Duodenal mucosa (tissue), 2 donors: ENCODE results near the gene TMEM107.

ENCODE experiments used
- H3K27ac ChIP-seq: one replicate; pipeline ENCODE4 v1.7.0; 2013; ENCODE audit warnings: low read depth, low read length
- H3K27me3 ChIP-seq, 2 donors: one replicate each; pipeline ENCODE4 v1.7.0; 2013; ENCODE audit warnings: low read length in 2 of 2, control low read depth in 1 of 2; ENCODE audit not compliant: insufficient read depth in 2 of 2, control insufficient read depth in 1 of 2
- H3K36me3 ChIP-seq, 2 donors: one replicate each; pipeline ENCODE4 v1.7.0; 2013; ENCODE audit warnings: low read length in 2 of 2, control low read depth in 1 of 2; ENCODE audit not compliant: insufficient read depth in 2 of 2, control insufficient read depth in 1 of 2
- H3K4me1 ChIP-seq, 2 donors: one replicate each; pipeline ENCODE4 v1.7.0; 2013; ENCODE audit warnings: low read length in 2 of 2, control low read depth in 1 of 2; ENCODE audit not compliant: insufficient read depth in 2 of 2, control insufficient read depth in 1 of 2
- H3K4me3 ChIP-seq, 2 donors: one replicate each; pipeline ENCODE4 v1.7.0; 2013; ENCODE audit warnings: low read length in 2 of 2, low read depth in 1 of 2
- H3K9ac ChIP-seq, 2 donors: one replicate each; pipeline ENCODE4 v1.7.0; 2013; ENCODE audit warnings: low read length in 2 of 2, low read depth in 1 of 2
- H3K9me3 ChIP-seq, 2 donors: one replicate each; pipeline ENCODE4 v1.7.0; 2013; ENCODE audit warnings: low read length in 2 of 2, control low read depth in 1 of 2; ENCODE audit not compliant: control insufficient read depth in 1 of 2

Gene TMEM107

DNA sequence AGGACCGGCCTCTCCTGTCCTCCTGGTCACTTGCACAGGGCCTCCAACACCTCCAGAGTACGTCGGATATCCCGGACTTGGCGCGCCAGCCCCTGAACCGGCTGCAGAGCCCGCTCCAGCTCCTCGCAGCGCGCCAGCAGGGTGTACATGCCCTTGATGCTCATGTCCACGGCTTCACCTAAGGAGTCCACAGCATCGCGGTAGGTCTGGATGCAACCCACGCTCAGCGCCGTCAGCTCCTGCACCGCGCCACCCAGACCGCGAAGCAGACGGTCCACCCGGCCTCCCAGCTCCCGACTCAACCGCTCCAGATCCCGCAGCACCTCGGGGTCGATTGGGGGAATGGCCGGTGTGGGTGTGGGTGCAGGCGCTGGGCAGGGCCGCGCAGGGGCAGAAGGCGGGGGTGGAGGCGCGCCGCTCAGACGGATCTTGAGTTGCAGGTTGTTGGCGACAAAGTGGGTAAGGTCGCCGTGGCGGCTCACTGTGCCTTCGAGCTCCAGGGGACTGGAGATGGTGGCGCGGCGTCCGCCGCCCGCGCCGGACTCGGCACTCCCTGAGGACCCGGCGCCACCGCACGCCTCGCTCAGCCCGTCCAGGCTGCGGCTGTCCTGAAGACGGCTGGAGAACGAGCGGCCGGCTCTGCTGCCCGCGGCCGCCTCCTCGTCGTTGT is 13.0 kb upstream of the TMEM107 start:
- H3K27me3 ChIP-seq: no peaks in the 10 kb centered on the region
- no peaks in the 10 kb centered on the region for H3K9me3 ChIP-seq
- peak overlapping the region; percentile 96 for H3K27ac ChIP-seq
- H3K4me3 ChIP-seq: peak overlapping the region; percentile 80 to 92
- H3K9ac ChIP-seq: peak overlapping the region; percentile 77 to 86
- H3K36me3 ChIP-seq: no peaks in the 10 kb centered on the region
- peaks cover 29 to 39% of the 10 kb centered on the region in 2 donors for H3K4me1 ChIP-seq

DNA sequence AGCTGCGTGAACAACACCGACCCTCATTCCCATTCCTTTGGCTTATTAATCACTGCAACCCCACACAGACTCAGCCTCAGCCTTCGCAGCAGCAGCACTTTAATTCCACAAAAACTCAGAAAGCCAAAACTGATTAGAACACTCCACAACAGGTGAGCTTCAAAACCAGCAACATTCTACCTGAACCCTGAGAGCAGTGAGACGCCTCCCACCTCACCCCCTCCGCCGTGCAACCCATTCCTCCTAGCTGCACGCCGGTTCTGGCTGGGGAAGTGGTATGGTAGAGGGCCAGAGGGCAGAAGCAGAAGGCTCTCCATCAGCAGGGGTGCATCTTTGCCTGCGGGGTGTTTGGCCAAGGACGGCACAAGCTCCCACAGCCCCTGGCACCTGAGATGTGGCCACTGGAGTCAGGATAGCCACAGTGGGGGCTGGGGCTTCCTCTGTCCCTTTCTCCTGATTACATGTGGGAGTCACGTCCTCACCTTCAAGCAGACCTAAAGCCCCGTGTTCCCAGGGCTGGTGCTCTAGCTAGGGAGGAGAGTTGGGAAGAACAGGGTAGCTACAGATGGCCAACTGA is 12.2 kb upstream of the TMEM107 start:
- Histone ChIP-seq H3K9ac (peak overlapping the region; percentile 77 to 86), H3K36me3 (no peaks in the 10 kb centered on the region), H3K27me3 (no peaks in the 10 kb centered on the region), H3K27ac (no peak overlapping the region), H3K4me3 (peak overlapping the region; percentile 80 to 92), H3K9me3 (no peaks in the 10 kb centered on the region), H3K4me1 (peaks cover 29 to 39% of the 10 kb centered on the region in 2 donors)

DNA sequence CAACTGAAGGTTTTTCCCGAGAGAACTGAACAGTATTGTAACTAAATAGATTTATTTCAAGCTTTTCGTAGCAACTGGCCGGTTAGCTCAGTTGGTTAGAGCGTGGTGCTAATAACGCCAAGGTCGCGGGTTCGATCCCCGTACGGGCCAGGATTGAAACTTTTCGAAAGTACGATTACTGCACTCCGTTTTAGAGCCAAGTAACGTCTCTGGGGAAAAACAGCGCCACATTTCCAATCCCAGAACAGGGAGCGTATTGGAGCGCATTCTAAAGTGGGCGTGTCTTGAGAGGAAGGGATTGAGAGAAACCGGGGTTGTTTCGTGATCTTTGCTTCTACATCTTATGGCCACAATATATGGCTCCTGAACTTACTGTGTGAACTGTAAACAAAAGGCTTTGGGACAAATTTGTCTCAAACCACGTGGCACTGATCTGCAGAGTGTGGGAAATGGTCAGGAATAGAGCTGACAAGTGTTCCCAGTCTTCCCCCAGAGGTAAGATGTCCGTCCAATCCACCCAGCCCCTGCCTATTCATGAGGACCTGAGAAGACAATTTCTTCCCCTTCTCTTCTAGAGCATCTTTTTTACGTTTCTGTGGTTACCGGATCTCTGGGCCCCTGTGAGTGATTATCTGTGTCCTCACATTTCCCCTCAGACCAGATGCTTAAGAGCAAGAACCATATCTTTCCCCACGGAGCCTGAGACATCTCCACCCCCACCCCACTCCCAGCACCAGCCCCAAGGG is 11.5 kb upstream of the TMEM107 start:
- Histone ChIP-seq H3K4me1 (peaks cover 29 to 37% of the 10 kb centered on the region in 2 donors), H3K36me3 (no peaks in the 10 kb centered on the region), H3K4me3 (peak overlapping the region; percentile 92 to 94), H3K9me3 (no peaks in the 10 kb centered on the region), H3K9ac (peak overlapping the region; percentile 77 to 94), H3K27me3 (no peaks in the 10 kb centered on the region), H3K27ac (peak overlapping the region; percentile 76)

DNA sequence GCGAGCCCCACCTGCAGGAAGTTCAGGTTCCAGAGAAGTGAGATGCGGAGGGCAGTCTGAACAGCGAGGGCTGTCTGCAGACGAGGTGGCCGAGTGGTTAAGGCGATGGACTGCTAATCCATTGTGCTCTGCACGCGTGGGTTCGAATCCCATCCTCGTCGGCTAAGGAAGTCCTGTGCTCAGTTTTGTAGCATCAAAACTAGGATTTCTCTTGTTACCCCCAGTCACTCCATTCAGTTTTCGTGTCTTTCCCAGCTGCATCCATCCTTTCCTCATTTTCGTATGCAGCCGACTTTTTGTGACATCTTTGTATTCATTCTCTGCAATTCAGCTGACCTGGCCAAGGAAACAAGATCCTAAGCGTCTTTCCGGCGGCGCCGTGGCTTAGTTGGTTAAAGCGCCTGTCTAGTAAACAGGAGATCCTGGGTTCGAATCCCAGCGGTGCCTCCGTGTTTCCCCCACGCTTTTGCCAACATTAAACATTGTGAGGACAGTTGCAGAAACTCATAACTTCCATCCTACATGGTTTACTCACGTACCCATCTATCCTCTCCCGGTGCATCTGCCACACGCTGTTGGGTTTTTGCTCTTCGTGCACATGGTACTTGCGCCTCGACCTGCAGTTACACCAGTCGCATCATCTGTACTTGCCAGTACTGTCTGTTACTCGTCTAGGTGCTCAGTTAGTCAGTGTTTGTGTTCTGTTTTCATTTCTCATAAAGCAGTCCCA is 10.8 kb upstream of the TMEM107 start:
- no peaks in the 10 kb centered on the region for H3K27me3 ChIP-seq
- peak overlapping the region; percentile 83 to 94 for H3K9ac ChIP-seq
- H3K9me3 ChIP-seq: no peaks in the 10 kb centered on the region
- peak overlapping the region; percentile 93 for H3K27ac ChIP-seq
- peak overlapping the region; percentile 92 to 94 for H3K4me3 ChIP-seq
- H3K36me3 ChIP-seq: no peaks in the 10 kb centered on the region
- peaks cover 29 to 31% of the 10 kb centered on the region in 2 donors for H3K4me1 ChIP-seq

DNA sequence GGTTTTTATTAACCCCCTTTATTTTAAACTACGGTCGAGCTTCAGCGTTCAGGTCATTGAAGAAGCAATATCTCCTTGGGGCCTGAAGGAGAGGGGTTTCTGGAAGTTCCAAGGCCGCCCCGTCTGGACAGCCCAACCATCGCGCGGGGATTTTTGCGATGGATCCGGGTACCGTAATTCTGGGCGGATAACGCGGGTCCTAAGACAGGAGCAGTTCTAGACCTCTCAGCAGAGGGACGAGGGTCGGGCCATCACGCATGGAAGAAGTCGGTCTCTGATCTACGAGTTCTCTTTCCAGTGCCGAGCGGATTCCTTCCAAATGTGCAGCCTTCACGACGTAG is 10.2 kb upstream of the TMEM107 start:
- Histone ChIP-seq H3K4me1 (peaks cover 24 to 26% of the 10 kb centered on the region in 2 donors), H3K9me3 (no peaks in the 10 kb centered on the region), H3K27ac (peak overlapping the region; percentile 93), H3K4me3 (peak overlapping the region; percentile 92 to 94), H3K36me3 (no peaks in the 10 kb centered on the region), H3K9ac (peak overlapping the region; percentile 83 to 94), H3K27me3 (no peaks in the 10 kb centered on the region)

DNA sequence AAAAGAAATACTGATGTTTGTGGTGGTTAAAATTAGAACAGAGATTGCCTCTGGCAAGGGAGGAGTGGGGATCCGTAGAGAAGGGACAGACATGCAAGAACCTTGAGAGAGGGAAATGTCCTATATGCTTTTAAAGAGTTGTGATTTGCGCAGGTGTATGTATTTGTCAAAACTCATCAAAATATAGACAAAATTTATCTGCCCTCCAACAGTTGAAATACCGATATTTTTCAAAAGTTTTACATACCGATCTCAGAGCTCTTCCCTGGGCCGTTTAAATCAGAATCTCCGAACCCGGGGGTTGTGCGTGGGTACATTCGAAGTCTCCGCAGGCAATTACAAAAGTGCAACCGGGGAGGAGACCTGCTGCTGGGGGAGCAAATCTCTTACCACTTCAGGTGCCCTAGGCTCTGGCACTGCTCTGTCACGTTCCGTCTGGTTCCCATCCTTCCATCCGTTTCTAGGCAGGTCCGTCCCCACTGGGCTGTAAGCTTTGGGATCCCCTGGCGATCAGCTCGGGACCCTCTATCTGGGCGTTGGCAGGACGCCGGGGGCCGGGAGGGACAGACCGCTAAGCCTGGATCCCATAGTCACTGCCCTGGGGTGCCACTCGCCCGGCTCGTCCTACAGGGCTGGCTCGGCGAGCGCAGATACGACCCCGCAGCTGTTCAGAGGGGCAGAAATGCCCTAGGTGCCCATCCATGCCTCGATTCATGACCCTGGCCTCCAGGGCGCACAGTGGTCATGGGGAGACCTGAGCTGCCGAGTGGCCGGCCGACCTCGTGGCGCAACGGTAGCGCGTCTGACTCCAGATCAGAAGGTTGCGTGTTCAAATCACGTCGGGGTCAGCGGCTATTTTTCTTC is 9.6 kb upstream of the TMEM107 start:
- Histone ChIP-seq H3K27me3 (no peaks in the 10 kb centered on the region), H3K4me1 (peaks cover 22 to 24% of the 10 kb centered on the region in 2 donors), H3K4me3 (peak overlapping the region; percentile 92 to 94), H3K27ac (peak overlapping the region; percentile 93), H3K36me3 (no peaks in the 10 kb centered on the region), H3K9me3 (no peaks in the 10 kb centered on the region), H3K9ac (peak overlapping the region; percentile 83 to 94)

DNA sequence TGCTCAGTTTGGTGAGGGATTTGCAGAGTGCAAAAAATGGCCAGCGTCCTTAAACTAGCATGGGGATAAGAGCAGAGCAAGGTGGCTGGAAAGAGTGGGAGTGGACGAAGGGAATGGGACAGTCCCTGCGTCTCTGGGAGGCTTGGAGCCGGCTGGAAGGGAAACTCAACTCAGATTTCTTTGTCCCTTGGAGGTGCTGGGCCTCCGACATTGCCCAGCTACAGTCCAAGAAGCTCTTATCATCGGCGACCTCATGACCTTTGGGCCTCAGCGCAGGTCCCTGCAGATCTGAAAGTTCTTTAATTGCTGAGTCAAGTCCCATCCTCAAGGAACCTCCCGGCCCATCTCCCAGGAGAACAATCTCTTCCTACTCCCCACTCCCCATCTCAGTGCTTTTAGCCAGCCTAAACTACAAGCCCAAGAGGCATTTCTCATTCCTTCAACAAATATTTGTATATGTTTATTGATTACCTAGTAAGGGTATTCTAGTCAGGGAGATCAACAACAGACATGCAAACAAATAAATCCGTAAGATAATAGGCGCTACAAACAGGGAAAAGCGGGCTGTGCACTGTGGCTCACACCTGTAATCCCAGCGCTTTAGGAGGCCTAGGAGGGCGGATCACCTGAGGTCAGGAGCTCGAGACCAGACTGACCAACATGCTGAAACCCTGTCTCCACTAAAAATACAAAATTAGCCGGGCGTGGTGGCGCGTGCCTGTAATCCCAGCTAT is 985 bp upstream of the TMEM107 start:
- Histone ChIP-seq H3K27ac (no peak overlapping the region), H3K4me1 (peaks cover 26 to 28% of the 10 kb centered on the region in 2 donors), H3K36me3 (no peaks in the 10 kb centered on the region), H3K27me3 (no peaks in the 10 kb centered on the region), H3K9me3 (no peaks in the 10 kb centered on the region), H3K9ac (peak overlapping the region; percentile 64 to 76), H3K4me3 (peak overlapping the region; percentile 72 to 88)

DNA sequence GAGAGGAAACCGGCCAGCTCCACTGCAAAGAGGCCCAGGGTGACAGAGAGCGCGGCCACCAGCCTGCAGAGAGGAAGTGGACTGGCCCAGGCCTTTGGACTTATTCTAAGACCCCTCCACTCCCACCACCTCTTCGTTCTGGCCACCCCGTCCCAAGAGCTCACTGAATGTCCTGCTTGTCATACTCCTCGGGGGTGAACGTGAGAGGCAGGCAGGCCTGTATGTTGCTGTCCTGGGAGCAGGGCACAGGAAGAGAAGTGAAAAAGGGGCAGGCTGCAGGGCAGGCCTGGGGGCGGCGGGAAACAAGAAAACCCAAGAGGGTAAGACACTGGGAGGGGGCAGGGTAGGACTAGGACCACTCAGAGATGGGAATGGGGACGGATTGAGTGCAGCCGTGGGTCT is 384 bp downstream of the TMEM107 start:
- peak overlapping the region; percentile 72 to 88 for H3K4me3 ChIP-seq
- H3K9me3 ChIP-seq: no peaks in the 10 kb centered on the region
- H3K36me3 ChIP-seq: no peaks in the 10 kb centered on the region
- no peaks in the 10 kb centered on the region for H3K27me3 ChIP-seq
- H3K9ac ChIP-seq: peak overlapping the region; percentile 64 to 76
- H3K27ac ChIP-seq: peak overlapping the region; percentile 70
- H3K4me1 ChIP-seq: peaks cover 26 to 28% of the 10 kb centered on the region in 2 donors

DNA sequence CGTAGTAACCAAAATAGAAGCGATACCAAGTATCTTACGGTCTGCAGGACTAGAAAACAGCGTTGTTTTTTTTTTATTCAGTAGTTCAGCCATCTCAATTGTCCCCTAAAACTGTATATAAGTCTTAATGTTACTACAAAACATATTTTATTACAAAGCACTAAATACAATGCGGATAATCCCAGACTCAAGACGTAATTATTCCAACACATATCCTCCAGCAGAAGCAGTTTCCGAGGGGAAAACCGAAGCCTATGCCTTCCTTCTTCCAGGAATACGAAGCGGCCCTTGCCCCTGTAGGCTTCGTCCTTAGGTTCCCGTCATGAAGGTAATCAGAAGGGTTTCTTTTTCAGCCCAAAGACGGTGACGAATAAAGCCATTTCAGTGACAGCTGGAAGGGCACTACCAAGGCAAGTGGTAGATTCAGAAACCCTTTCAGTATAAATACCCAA is 2.3 kb downstream of the TMEM107 start:
- H3K9ac ChIP-seq: peak overlapping the region; percentile 60 to 76

More for the DNA sequence above, 2.3 kb downstream of the TMEM107 start:
- Histone ChIP-seq H3K4me3 (peak overlapping the region; percentile 65 to 71), H3K27ac (peak overlapping the region; percentile 89), H3K36me3 (no peaks in the 10 kb centered on the region), H3K9me3 (no peaks in the 10 kb centered on the region), H3K27me3 (no peaks in the 10 kb centered on the region), H3K4me1 (peaks cover 26 to 28% of the 10 kb centered on the region in 2 donors)
